Fibroblast of upper back skin (primary cell): ENCODE data around the gene BROX.

Experiments
- DNase-seq: peaks from one replicate; pipeline ENCODE4 v3.0.0-alpha.2; 2013

Gene BROX

DNA sequence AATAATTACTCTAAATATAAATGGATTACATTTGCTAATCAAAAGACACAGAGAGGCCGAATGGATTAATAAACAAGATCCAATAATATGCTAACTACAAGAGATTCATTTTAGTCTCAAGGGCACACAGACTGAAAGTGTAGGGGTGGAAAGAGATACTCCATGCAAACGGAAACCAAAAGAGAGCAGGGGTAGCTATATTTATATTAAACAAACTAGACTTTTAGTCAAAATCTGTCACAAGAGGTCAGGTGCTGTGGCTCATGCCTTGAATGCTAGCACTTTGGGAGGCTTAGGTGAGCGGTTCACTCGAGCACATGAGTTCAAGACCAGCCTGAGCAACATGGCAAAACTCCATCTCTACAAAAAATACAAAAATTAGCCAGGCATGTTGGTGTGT lies 68.9 kb downstream of the BROX start:
- no peak for DNase-seq

DNA sequence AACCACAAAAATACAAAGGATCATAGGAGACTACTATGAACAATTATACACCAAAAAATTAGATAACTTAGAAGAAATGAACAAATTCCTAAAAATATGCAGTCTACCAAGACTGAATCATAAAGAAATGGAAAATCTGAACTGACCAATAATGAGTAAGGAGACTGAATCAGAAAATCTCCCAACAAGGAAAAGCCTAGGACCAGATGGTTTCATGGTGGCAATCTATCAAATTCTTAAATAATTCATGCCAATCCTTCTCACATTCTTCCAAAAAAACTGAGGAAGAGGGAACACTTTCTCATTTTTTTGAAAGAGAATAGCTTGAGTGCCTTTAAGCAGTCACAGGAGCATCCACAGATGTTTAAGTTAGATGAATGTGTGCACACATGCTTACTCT lies 70.7 kb downstream of the BROX start:
- DNase-seq, result no peak

DNA sequence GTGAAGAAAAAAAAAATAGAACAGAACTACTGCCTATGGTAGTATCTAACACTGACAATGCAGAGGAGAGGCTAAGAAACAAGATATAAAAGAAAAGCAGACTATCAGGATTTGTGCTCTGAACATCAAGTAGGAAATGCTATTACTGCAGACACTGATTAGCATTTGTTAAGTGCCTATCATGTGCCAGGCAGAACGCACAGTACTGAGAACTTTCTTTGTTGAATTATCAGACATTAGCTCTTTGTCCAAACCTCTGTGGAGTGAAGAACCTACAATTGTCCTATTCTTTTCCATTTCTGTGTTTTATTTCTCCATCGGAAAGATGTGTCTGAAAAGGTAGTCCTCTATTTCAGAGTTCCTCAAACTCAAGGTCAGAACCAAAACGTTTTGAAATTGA lies 72.0 kb downstream of the BROX start:
- DNase-seq, result no peak
